ENCODE data around the gene LYRM1. TPM values are rescaled to one million over a fixed set of nuclear protein-coding genes. Genes with fewer than 3 reads are reported as not detected.

Gene LYRM1
- total and polyA plus RNA-seq, 5 donors from 2014 or later: 15.5 to 56.1 (median 52.4) TPM

- Histone ChIP-seq H3K4me3 (ENCODE audit: low read depth, low read length) (no peak overlapping the region), H3K36me3 (ENCODE audit: control insufficient read depth, insufficient read depth, low read length) (no peaks in the 10 kb centered on the region), H3K9me3 (ENCODE audit: control insufficient read depth in 2 of 2, low read length in 2 of 2) (no peaks in the 10 kb centered on the region), H3K4me1 (ENCODE audit: control insufficient read depth, insufficient read depth, low read length, poor library complexity, severe bottlenecking) (peaks cover 3% of the 10 kb centered on the region), H3K27ac (ENCODE audit: insufficient read depth, low read length, poor library complexity, severe bottlenecking) (no peak overlapping the region), H3K27me3 (ENCODE audit: control insufficient read depth, insufficient read depth, low read length) (no peaks in the 10 kb centered on the region)
- Mint-ChIP-seq H3K27me3 (peaks cover 5% of the 10 kb centered on the region), H3K4me1 (peaks cover 0 to 9% (median 5%) of the 10 kb centered on the region in 4 donors), H3K27ac (no peak overlapping the region), H3K36me3 (no peaks in the 10 kb centered on the region), H3K9me3 (peaks cover 0 to 1% (median 0%) of the 10 kb centered on the region in 7 donors), H3K4me3 (no peak overlapping the region)
- ATAC-seq (ENCODE audit: low read depth in 2 of 2): no peak
- DNase-seq: no peak
Measured at GRCh38 chr16:20949660-20950059, 49.1 kb downstream of the LYRM1 start.

DNA sequence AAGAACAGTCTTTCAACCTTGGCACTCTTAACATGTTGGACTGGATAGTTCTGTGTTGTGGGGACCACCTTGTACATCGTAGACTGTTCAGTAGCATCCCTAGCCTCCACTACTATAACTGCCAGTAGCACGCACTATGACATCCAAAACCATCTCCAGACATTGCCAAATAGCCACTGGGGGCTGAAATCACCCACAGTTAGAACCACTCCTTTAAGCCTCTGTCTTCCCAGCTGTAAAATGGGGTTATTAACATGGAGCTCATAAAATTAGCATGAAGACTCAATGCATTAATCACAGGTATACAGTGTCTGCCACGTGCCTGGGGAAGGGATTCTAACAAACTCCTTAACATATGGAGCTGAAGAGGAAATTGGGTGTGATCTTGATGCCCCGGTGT is 49.7 kb downstream of the LYRM1 start:
- no peaks in the 10 kb centered on the region for H3K4me1 ChIP-seq (ENCODE audit: control insufficient read depth, insufficient read depth, low read length, poor library complexity, severe bottlenecking)
- H3K27me3 ChIP-seq (ENCODE audit: control insufficient read depth, insufficient read depth, low read length): no peaks in the 10 kb centered on the region
- no peaks in the 10 kb centered on the region for H3K36me3 ChIP-seq (ENCODE audit: control insufficient read depth, insufficient read depth, low read length)
- H3K4me3 ChIP-seq (ENCODE audit: low read depth, low read length): no peak overlapping the region
- ATAC-seq (ENCODE audit: low read depth in 2 of 2) (no peak), DNase-seq (no peak)
- H3K27me3 Mint-ChIP-seq: peaks cover 8% of the 10 kb centered on the region
- peaks cover 0 to 1% (median 0%) of the 10 kb centered on the region in 7 donors for H3K9me3 Mint-ChIP-seq
- H3K4me1 Mint-ChIP-seq: peaks cover 0 to 7% (median 0%) of the 10 kb centered on the region in 4 donors
- H3K27ac ChIP-seq (ENCODE audit: insufficient read depth, low read length, poor library complexity, severe bottlenecking): no peak overlapping the region
- no peak overlapping the region for H3K4me3 Mint-ChIP-seq
- no peak overlapping the region for H3K27ac Mint-ChIP-seq
- H3K36me3 Mint-ChIP-seq: no peaks in the 10 kb centered on the region
- H3K9me3 ChIP-seq (ENCODE audit: control insufficient read depth in 2 of 2, low read length in 2 of 2): no peaks in the 10 kb centered on the region

- Mint-ChIP-seq H3K27me3 (peaks cover 19% of the 10 kb centered on the region), H3K9me3 (peaks cover 0 to 1% (median 0%) of the 10 kb centered on the region in 7 donors), H3K4me3 (no peak overlapping the region), H3K4me1 (no peaks in the 10 kb centered on the region), H3K36me3 (no peaks in the 10 kb centered on the region), H3K27ac (no peak overlapping the region)
- Histone ChIP-seq H3K4me3 (ENCODE audit: low read depth, low read length) (no peak overlapping the region), H3K27me3 (ENCODE audit: control insufficient read depth, insufficient read depth, low read length) (no peaks in the 10 kb centered on the region), H3K27ac (ENCODE audit: insufficient read depth, low read length, poor library complexity, severe bottlenecking) (no peak overlapping the region), H3K36me3 (ENCODE audit: control insufficient read depth, insufficient read depth, low read length) (no peaks in the 10 kb centered on the region), H3K4me1 (ENCODE audit: control insufficient read depth, insufficient read depth, low read length, poor library complexity, severe bottlenecking) (no peaks in the 10 kb centered on the region), H3K9me3 (ENCODE audit: control insufficient read depth in 2 of 2, low read length in 2 of 2) (no peaks in the 10 kb centered on the region)
- DNase-seq: no peak
- no peak for ATAC-seq (ENCODE audit: low read depth in 2 of 2)
Measured at GRCh38 chr16:20952139-20952920, 51.8 kb downstream of the LYRM1 start.

GRCh38 chr16:20954574-20954973 is 54.0 kb downstream of the LYRM1 start:
- peaks cover 27% of the 10 kb centered on the region for H3K27me3 Mint-ChIP-seq
- H3K4me1 Mint-ChIP-seq: no peaks in the 10 kb centered on the region
- no peaks in the 10 kb centered on the region for H3K9me3 ChIP-seq (ENCODE audit: control insufficient read depth in 2 of 2, low read length in 2 of 2)
- H3K9me3 Mint-ChIP-seq: no peaks in the 10 kb centered on the region
- no peak overlapping the region for H3K4me3 Mint-ChIP-seq
- no peak overlapping the region for H3K4me3 ChIP-seq (ENCODE audit: low read depth, low read length)
- no peak for ATAC-seq (ENCODE audit: low read depth in 2 of 2)
- no peaks in the 10 kb centered on the region for H3K4me1 ChIP-seq (ENCODE audit: control insufficient read depth, insufficient read depth, low read length, poor library complexity, severe bottlenecking)
- no peak overlapping the region for H3K27ac ChIP-seq (ENCODE audit: insufficient read depth, low read length, poor library complexity, severe bottlenecking)
- no peak overlapping the region for H3K27ac Mint-ChIP-seq
- H3K36me3 Mint-ChIP-seq: no peaks in the 10 kb centered on the region
- no peaks in the 10 kb centered on the region for H3K27me3 ChIP-seq (ENCODE audit: control insufficient read depth, insufficient read depth, low read length)
- H3K36me3 ChIP-seq (ENCODE audit: control insufficient read depth, insufficient read depth, low read length): no peaks in the 10 kb centered on the region
- no peak for DNase-seq

GRCh38 chr16:20956319-20956718 is 55.7 kb downstream of the LYRM1 start:
- H3K36me3 Mint-ChIP-seq: no peaks in the 10 kb centered on the region
- ATAC-seq (ENCODE audit: low read depth in 2 of 2): no peak
- Histone ChIP-seq H3K27ac (ENCODE audit: insufficient read depth, low read length, poor library complexity, severe bottlenecking) (no peak overlapping the region), H3K27me3 (ENCODE audit: control insufficient read depth, insufficient read depth, low read length) (no peaks in the 10 kb centered on the region), H3K9me3 (ENCODE audit: control insufficient read depth in 2 of 2, low read length in 2 of 2) (no peaks in the 10 kb centered on the region), H3K36me3 (ENCODE audit: control insufficient read depth, insufficient read depth, low read length) (no peaks in the 10 kb centered on the region), H3K4me3 (ENCODE audit: low read depth, low read length) (no peak overlapping the region), H3K4me1 (ENCODE audit: control insufficient read depth, insufficient read depth, low read length, poor library complexity, severe bottlenecking) (no peaks in the 10 kb centered on the region)
- no peaks in the 10 kb centered on the region for H3K4me1 Mint-ChIP-seq
- no peak for DNase-seq
- H3K27me3 Mint-ChIP-seq: peaks cover 31% of the 10 kb centered on the region
- H3K4me3 Mint-ChIP-seq: no peak overlapping the region
- no peaks in the 10 kb centered on the region for H3K9me3 Mint-ChIP-seq
- H3K27ac Mint-ChIP-seq: no peak overlapping the region

DNA sequence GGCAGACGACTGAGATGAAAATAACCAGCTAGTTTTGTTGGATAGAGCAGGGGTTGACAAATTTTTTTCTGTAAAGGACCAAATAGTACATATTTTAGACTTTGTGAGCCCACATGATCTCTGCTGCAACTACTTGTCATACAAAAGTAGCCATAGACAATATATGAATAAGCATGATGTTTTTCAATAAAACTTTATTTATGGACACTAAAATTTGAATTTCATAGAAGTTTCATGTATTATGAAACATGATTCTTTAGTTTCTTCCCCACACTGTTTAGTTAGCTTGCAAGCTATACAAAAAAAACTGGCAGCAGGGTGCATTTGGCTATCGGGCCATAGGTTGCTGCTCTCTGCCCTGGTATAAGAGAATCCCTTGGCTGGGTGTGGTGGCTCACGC is 56.6 kb downstream of the LYRM1 start:
- Histone ChIP-seq H3K4me3 (ENCODE audit: low read depth, low read length) (no peak overlapping the region), H3K9me3 (ENCODE audit: control insufficient read depth in 2 of 2, low read length in 2 of 2) (no peaks in the 10 kb centered on the region), H3K27ac (ENCODE audit: insufficient read depth, low read length, poor library complexity, severe bottlenecking) (no peak overlapping the region), H3K36me3 (ENCODE audit: control insufficient read depth, insufficient read depth, low read length) (no peaks in the 10 kb centered on the region), H3K4me1 (ENCODE audit: control insufficient read depth, insufficient read depth, low read length, poor library complexity, severe bottlenecking) (no peaks in the 10 kb centered on the region), H3K27me3 (ENCODE audit: control insufficient read depth, insufficient read depth, low read length) (no peaks in the 10 kb centered on the region)
- Mint-ChIP-seq H3K27me3 (peaks cover 27% of the 10 kb centered on the region), H3K4me3 (no peak overlapping the region), H3K4me1 (no peaks in the 10 kb centered on the region), H3K36me3 (no peaks in the 10 kb centered on the region), H3K27ac (no peak overlapping the region), H3K9me3 (no peaks in the 10 kb centered on the region)
- DNase-seq (no peak), ATAC-seq (ENCODE audit: low read depth in 2 of 2) (no peak)

GRCh38 chr16:20960899-20961298 is 60.3 kb downstream of the LYRM1 start:
- no peaks in the 10 kb centered on the region for H3K9me3 ChIP-seq (ENCODE audit: control insufficient read depth in 2 of 2, low read length in 2 of 2)
- no peaks in the 10 kb centered on the region for H3K4me1 ChIP-seq (ENCODE audit: control insufficient read depth, insufficient read depth, low read length, poor library complexity, severe bottlenecking)
- DNase-seq: no peak
- H3K27ac ChIP-seq (ENCODE audit: insufficient read depth, low read length, poor library complexity, severe bottlenecking): no peak overlapping the region
- H3K27ac Mint-ChIP-seq: no peak overlapping the region
- no peaks in the 10 kb centered on the region for H3K27me3 ChIP-seq (ENCODE audit: control insufficient read depth, insufficient read depth, low read length)
- H3K4me3 ChIP-seq (ENCODE audit: low read depth, low read length): no peak overlapping the region
- no peak overlapping the region for H3K4me3 Mint-ChIP-seq
- no peaks in the 10 kb centered on the region for H3K36me3 Mint-ChIP-seq
- no peak for ATAC-seq (ENCODE audit: low read depth in 2 of 2)
- H3K27me3 Mint-ChIP-seq: peaks cover 23% of the 10 kb centered on the region
- no peaks in the 10 kb centered on the region for H3K36me3 ChIP-seq (ENCODE audit: control insufficient read depth, insufficient read depth, low read length)
- no peaks in the 10 kb centered on the region for H3K9me3 Mint-ChIP-seq
- H3K4me1 Mint-ChIP-seq: no peaks in the 10 kb centered on the region

- Histone ChIP-seq H3K4me3 (ENCODE audit: low read depth, low read length) (no peak overlapping the region), H3K4me1 (ENCODE audit: control insufficient read depth, insufficient read depth, low read length, poor library complexity, severe bottlenecking) (no peaks in the 10 kb centered on the region), H3K9me3 (ENCODE audit: control insufficient read depth in 2 of 2, low read length in 2 of 2) (no peaks in the 10 kb centered on the region), H3K36me3 (ENCODE audit: control insufficient read depth, insufficient read depth, low read length) (no peaks in the 10 kb centered on the region), H3K27ac (ENCODE audit: insufficient read depth, low read length, poor library complexity, severe bottlenecking) (no peak overlapping the region), H3K27me3 (ENCODE audit: control insufficient read depth, insufficient read depth, low read length) (no peaks in the 10 kb centered on the region)
- H3K27me3 Mint-ChIP-seq: no peaks in the 10 kb centered on the region
- ATAC-seq (ENCODE audit: low read depth in 2 of 2) (no peak), DNase-seq (no peak)
- H3K36me3 Mint-ChIP-seq: no peaks in the 10 kb centered on the region
- H3K27ac Mint-ChIP-seq: no peak overlapping the region
- no peaks in the 10 kb centered on the region for H3K4me1 Mint-ChIP-seq
- no peak overlapping the region for H3K4me3 Mint-ChIP-seq
- H3K9me3 Mint-ChIP-seq: peaks cover 0 to 2% (median 0%) of the 10 kb centered on the region in 7 donors
Measured at GRCh38 chr16:20968765-20969164, 68.2 kb downstream of the LYRM1 start.
